SKM-1 (cell line): Measurements from ENCODE around the gene KCNH3.
"Not testable (repeated sequence)": the region's sequence is repeated elsewhere in the genome, so short reads cannot be mapped to it uniquely, and the experiment has no call there.

ENCODE experiments used
- DNase-seq: peaks from one replicate; lab custom pipeline; 2025; ENCODE audit not compliant: unreplicated experiment; lab: John Stamatoyannopoulos, UW

KCNH3 gene

GRCh38 chr12:49524660-49525324 lies 14.0 kb upstream of the KCNH3 start:
- no peak for DNase-seq

- no peak for DNase-seq
Observed at GRCh38 chr12:49525942-49526341, 12.9 kb upstream of the KCNH3 start.

GRCh38 chr12:49527361-49528130 lies 11.3 kb upstream of the KCNH3 start:
- DNase-seq, result no peak

- DNase-seq, result no peak
Observed at GRCh38 chr12:49529414-49529813, 9.4 kb upstream of the KCNH3 start.

GRCh38 chr12:49531745-49532144 lies 7.1 kb upstream of the KCNH3 start:
- DNase-seq, result no peak

- DNase-seq, result no peak
Observed at GRCh38 chr12:49533331-49533730, 5.5 kb upstream of the KCNH3 start.

- not testable (repeated sequence) for DNase-seq
Observed at GRCh38 chr12:49534122-49534521, 4.7 kb upstream of the KCNH3 start.

- DNase-seq, result no peak
Observed at GRCh38 chr12:49534731-49535278, 4.0 kb upstream of the KCNH3 start.

- DNase-seq, result no peak
Observed at GRCh38 chr12:49535921-49536525, 2.8 kb upstream of the KCNH3 start.

GRCh38 chr12:49536526-49537071 lies 2.2 kb upstream of the KCNH3 start:
- no peak for DNase-seq

- DNase-seq, result no peak
Observed at GRCh38 chr12:49537231-49537751, 1.5 kb upstream of the KCNH3 start.

GRCh38 chr12:49537752-49538509 lies 899 bp upstream of the KCNH3 start:
- DNase-seq, result no peak

GRCh38 chr12:49539406-49540228 lies 787 bp downstream of the KCNH3 start:
- no peak for DNase-seq

GRCh38 chr12:49540229-49541139 lies 1.7 kb downstream of the KCNH3 start:
- DNase-seq, result no peak

GRCh38 chr12:49541140-49541861 lies 2.5 kb downstream of the KCNH3 start:
- no peak for DNase-seq

GRCh38 chr12:49541911-49542505 lies 3.2 kb downstream of the KCNH3 start:
- DNase-seq, result no peak

GRCh38 chr12:49542592-49543160 lies 3.8 kb downstream of the KCNH3 start:
- no peak for DNase-seq
